GM19025 (cell line): ENCODE measurements around the gene MTG2.

Experiments used
- ATAC-seq: cut with Tn5 transposase; IDR thresholded peaks from one replicate; pipeline ENCODE4 v1.9.1; 2021; ENCODE audit warnings: mild to moderate bottlenecking, low read depth, moderate library complexity; ENCODE audit not compliant: unreplicated experiment

MTG2 gene, protein sequence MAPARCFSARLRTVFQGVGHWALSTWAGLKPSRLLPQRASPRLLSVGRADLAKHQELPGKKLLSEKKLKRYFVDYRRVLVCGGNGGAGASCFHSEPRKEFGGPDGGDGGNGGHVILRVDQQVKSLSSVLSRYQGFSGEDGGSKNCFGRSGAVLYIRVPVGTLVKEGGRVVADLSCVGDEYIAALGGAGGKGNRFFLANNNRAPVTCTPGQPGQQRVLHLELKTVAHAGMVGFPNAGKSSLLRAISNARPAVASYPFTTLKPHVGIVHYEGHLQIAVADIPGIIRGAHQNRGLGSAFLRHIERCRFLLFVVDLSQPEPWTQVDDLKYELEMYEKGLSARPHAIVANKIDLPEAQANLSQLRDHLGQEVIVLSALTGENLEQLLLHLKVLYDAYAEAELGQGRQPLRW

GRCh38 chr20:62182469-62183425 lies at the start of gene MTG2:
TSS of gene MTG2 (plus strand) at chr20:62183028. CDS start at chr20:62193421, 10,393 bp downstream.
- peak; percentile 88 for ATAC-seq

DNA sequence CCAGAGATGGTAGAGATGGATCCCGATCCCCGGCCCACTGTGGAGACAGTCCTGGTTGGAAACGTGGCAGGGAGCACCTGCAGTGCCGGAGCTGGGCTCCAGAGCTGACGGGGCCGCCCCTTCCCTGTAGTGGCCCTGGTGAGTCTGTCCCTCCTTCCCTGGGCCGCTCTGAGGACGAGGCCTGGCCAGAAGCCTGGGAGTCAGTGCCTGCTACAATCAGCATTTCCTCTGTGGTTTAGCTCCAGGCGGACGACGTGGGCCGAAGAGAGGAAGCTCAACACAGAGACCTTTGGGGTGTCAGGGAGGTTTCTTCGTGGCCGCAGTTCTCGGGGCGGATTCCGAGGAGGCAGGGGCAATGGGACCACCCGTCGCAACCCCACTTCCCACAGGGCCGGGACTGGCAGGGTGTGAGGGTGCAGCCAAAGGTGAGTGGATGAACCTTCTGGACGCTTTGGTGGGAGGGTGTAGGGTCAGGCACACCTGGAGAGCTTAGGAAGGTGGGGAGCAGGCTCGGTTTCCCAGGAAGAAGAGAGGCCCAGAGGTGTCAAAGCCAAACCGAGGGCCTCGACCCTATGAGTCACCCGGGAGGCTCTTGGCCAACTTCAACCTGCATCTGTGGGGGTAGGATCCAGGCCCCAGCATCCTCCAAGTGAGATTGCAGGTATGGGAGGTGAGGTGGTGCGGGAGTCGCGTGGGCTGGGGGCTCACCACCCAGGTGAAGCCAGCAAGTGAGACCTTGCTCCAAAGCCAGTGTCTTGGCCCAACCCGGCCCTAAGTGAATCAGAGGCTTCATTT lies 49.6 kb upstream of the MTG2 start:
- ATAC-seq = no peak

DNA sequence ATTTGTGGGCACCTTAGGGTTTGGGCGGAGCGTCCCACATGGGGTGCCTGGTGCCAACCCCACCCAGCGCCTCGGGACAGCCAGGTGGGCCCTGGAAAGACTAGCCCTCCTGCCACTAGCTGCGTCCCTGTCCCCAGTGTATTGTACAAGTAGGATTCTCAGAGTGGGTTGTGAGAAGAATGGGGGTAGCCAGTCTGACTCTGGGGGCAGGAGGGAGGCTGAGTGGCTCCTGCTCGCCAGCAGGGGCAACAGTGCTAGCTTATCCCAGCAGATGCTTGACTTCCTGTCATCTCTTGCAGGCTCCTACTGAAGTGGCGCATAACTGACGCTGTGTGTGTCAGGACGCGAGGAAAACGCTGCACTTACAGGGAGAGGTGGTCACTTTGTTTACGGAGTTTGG lies 49.0 kb upstream of the MTG2 start:
- no peak for ATAC-seq

GRCh38 chr20:62134735-62135231 lies 48.0 kb upstream of the MTG2 start:
- ATAC-seq = no peak

DNA sequence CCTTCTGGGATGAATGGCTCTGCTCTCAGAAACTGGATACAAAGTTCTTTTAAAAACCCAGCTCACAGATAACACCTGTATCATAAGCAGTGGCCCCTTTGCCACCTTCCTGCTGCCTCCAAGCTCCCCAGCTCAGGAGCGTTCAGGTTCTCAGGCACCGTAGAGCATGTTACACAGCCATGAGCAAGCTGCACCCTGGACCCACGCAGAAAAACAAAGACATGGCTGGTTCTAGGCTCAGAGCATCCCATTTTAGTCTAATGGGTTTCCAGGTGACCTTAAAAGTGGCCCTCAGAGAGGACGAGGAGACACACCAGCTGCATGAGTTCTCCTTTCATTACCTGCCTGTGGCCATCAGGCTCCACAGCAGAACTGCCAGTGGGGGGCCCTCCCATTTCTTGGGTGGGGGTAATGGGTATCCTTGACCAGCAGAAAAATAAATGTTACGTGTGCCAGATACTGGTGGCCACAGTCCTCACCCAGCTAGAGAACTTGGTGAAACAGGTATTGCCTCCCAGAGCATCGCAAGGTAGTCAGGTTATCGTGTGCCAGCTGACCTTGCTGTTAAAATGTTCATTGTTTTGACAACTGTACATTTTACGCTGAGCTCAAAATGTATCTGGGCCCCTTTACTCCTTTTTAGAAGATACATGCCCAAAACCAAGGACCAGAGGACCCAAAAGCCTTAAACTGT lies 47.1 kb upstream of the MTG2 start:
- no peak for ATAC-seq

GRCh38 chr20:62136283-62137091 lies 46.3 kb upstream of the MTG2 start:
- ATAC-seq = no peak

- no peak for ATAC-seq
Observed at GRCh38 chr20:62137092-62137384, 45.8 kb upstream of the MTG2 start.

DNA sequence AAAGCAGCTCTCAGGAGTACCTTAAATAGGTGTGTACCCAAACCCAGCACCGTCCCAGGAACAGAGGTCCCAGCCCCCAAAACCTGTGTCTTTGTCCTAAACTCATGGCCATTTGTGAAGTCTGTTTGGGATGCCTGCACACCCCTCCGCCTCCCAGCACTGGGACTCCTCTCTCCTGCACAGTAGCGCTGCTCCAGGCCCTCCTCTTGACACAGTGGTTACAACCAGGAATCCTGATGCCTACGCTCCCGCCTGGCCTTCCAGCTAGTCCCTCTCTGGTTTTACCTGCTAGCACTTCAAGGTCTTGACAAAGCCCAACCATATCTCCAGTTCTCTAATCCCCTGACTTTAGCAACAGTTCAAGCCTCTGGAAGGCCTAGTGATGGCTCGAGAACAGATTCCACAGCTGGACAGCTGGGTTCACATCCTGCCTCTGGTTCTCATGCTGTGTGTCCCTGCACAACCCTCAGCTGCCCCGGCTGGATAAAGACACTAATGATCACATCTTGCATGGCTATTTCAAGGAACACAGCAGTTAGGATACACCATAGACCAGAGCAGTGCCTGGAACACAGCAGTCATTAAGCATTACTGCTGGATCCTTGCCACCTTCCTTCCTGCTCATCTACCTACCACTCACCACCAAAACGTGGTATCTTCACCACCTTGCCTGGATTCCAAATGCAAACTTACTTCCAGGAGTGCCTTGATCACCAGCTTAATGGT lies 45.2 kb upstream of the MTG2 start:
- ATAC-seq = no peak

GRCh38 chr20:62138204-62138543 lies 44.7 kb upstream of the MTG2 start:
- no peak for ATAC-seq

DNA sequence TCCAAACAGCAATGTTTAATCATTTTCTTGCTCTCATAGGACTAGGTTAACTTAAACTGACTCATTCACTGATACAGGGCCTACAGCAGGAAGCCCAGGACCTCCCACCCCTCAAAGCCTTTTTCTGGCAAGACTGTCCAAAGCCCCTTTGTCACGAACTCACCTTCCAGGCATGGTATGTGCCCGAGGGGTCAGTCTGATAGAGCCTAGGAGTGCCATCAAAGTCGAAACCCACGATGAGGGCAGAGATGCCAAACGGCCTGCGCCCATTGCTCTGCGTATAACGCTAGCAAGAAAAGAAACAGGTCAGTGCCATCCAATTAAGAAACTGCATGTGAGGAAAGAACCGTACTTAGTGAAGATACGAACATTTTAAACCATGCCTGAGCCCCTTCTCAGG lies 43.9 kb upstream of the MTG2 start:
- no peak for ATAC-seq

- ATAC-seq = no peak
Observed at GRCh38 chr20:62139636-62140035, 43.2 kb upstream of the MTG2 start.

DNA sequence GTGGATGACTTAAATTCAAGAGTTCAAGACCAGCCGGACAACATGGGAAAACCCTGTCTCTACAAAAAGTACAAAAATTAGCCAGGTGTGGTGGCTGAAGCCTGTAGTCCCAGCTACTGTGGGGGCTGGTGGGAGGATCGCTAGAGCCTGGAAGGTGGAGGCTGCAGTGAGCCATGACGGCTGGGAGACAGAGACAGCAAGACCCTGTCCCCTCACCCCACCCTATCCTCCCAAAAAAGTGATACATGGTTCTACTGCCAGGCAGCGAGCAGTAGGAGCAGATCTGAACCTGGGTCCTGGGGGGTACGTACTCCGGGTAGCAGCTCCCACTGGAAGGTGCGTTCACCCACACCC lies 41.8 kb upstream of the MTG2 start:
- no peak for ATAC-seq

DNA sequence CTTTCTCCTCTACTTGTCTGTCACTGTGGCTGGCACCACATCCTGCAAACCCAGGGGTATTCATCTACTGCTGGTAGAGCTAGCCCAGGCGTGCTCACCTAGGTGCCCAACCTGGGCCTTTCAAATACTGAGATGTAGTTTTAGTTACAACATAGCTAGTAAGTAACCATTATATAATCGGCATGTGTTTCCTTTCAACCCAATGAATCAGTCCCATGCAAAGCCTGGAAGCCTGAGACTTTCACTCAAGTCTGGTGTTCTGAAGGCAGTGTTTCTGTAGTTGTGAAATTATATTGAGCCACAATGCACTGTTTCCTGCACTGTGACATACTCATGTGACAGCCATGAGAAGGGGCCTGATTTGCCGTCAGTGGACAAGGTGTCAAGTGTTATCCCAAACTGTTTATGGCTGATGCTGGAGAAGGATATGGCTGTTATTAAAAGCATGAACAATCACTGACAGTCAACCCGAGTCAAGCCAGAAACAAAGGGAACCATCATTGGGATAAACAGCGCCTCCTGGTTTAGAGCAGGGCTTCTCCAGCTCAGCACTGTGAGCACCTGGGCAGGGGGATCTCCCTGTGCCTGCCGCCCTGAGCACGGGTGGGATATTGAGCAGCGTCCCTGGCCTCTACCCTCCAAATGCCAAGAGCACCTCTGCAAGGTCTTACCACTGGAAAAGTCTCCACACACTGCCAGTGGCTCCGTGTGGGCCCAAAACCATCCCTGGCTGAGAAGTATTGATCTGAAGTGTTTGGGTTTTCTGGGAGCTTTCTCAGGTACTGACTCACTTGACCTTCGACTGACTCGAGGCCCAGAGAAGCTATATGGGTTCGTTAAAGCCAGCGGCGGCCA lies 41.2 kb upstream of the MTG2 start:
- ATAC-seq = no peak

- ATAC-seq = peak; percentile 14
Observed at GRCh38 chr20:62142252-62143080, 40.4 kb upstream of the MTG2 start.

DNA sequence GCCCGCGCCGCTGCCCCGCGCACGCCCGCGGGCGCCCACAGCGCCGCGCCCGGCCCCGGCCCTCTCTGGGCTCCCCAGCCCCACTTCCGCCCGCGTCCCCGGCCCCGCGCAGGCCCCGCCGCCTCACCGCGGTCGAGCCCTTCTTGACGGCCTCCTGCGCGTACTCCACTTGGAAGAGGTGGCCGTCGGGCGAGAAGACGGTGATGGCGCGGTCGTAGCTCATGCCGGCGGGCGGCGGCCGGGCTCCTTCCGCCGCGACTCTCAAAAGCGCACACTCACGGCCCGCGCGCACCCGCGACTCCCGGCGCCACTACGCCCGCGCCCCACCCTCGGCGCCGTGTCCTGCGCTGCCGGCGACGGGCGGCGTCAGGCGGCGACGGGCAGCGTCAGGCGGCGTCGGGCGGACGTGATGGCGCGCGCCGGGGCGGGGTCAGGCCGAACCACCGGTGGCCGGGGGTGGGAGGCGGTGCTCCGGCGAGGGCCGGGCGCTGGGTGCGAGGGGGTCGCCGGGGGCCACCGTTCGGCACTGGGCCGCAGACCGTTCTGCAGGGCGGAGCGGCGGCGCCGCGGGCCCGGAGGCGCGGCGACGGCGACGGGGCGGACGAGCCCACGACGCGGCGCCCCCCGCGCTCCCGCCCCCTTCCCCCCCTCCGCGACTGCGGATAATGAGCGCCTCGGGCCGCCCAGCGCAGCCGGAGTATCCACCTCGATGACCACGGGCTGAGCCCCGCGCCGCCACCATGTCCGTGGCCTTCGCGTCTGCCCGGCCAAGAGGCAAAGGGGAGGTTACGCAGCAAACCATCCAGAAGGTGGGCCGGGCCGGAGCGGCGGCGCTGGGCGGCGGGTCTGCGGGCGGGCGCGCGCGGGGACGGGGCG lies 39.5 kb upstream of the MTG2 start, which contains the start of the genes PSMA7 and SS18L1:
TSS of gene PSMA7 (minus strand) at position 314 of the 876 bp plus-strand sequence. CDS start at position 223, 91 bp downstream.
TSS of gene SS18L1 (plus strand) at position 689 of the 876 bp plus-strand sequence. CDS start at position 741, 52 bp downstream.
- peak; percentile 78 for ATAC-seq
